KG1 (cell line): ENCODE measurements around the gene ENTPD2.
A peak's percentile ranks its signal among the peaks of the same experiment; 100 is the strongest.
"Not testable (repeated sequence)": the region's sequence is repeated elsewhere in the genome, so short reads cannot be mapped to it uniquely, and the experiment has no call there.

Experiments
- DNase-seq: peaks from one replicate; lab custom pipeline; 2025; lab: John Stamatoyannopoulos, UW

The ENTPD2 gene

GRCh38 chr9:137015976-137016375 lies 37.9 kb downstream of the ENTPD2 start:
- no peak for DNase-seq

DNA sequence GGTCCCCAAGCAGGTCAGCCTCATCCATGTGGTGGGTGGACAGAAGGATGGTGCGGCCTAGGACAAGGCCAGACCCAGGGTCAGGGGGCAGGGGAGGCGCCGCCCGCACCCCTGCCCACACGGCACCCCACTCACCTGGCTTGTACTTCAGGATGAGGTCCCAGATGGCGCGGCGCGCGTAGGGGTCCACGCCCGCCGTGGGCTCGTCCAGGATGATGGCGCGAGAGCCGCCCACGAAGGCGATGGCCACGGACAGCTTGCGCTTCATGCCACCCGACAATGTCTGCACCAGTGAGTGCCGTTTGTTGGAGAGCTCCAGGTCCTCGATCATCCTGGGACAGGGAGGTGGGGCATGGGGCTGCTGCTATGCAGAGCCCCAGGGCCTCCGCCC lies 38.3 kb downstream of the ENTPD2 start:
- DNase-seq: no peak

DNA sequence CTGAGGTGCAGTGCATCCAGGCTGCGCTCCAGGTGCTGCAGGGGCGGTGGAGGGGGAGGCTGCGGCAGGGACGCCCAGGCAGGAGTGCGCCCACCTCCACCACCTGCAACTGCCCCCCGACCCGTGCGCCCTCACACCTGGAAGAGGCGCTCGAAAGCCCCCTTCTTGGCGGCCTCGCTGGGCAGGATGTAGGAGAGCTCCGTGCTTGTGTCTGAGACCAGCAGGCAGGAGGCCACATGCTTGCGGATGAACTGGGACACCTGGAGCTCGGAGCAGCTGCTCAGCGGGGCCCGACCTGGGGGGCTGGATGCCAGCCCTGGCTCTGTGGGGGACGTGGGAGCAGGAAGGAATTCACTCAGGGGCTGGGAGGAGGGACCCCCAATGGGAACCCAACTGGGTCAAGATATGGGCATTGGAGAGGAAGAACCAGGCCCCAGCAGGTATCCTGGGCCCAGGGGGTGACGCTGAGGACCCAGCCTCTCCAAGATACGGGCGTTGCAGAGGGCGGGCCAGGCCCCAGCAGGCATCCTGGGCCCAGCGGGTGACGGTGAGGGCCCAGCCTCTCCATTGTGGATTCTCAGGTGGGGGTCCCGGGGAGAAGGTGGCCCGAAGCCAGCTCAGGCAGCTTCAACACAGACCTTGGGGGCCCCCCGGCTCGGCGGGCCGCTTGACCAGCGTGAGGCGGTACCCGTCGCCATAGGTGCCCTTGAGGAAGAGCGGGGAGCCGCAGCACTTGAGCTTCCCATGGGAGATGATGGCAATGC lies 38.9 kb downstream of the ENTPD2 start:
- DNase-seq: no peak

GRCh38 chr9:137014166-137014565 lies 39.7 kb downstream of the ENTPD2 start:
- DNase-seq: no peak

DNA sequence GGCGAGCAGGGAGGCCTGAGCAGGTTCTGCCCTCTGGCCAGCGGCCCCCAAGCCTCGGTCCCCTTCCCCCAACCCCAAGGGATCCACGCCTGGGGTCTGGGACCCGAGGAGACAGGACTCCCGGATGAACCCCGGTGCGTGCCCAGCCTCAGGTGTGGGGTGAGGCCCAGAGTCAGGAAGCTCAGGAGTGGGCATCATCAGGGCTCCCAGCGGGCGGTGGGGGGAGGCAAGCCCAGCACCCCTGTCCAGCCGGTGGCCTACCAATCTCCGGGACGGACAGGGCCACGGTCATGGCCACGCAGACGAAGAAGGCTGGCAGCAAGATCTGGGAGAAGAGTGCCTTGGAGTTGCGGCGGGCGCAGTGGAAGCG lies 40.3 kb downstream of the ENTPD2 start:
- DNase-seq: no peak

- DNase-seq: no peak
Observed at GRCh38 chr9:137012694-137013570, 40.9 kb downstream of the ENTPD2 start.

GRCh38 chr9:137011907-137012675 lies 41.8 kb downstream of the ENTPD2 start:
- no peak for DNase-seq

GRCh38 chr9:137011156-137011555 lies 42.7 kb downstream of the ENTPD2 start:
- no peak for DNase-seq

DNA sequence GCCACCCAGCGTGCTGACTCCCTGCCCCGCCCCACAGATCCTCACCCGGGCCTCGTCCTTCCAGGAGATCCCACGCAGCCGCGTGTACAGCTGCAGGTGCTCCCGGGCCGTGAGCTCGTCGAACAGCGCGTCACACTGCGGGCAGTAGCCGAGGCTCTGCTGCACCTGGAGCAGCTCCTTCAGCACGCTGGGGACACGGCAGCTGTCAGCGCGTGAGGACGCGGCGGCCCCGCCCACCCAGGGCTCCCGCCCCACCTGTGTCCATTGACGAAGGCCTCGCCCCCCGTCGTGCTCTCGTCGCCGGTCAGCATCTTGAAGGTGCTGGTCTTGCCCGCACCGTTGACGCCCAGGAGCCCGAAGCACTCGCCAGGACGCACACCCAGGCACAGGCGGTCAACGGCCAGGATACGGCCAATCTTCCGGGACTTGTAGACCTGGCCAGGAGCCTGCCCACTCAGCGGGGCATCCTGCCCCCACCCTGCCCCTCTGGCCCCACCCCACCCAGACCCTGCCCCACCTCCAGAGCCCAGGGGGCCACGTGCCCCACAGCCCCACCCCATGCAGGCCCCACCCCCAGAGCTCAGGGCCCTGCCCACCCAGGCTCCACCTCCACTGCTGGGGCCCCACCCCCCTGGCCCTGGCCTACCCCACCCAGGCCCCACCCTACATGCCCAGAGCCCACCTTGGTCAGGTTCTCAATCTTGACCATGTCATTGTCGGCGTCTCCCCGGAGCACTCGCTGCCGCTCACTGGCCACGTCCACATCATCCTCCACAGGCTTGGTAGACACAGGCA lies 43.7 kb downstream of the ENTPD2 start:
- no peak for DNase-seq

- DNase-seq: no peak
Observed at GRCh38 chr9:137009217-137009616, 44.6 kb downstream of the ENTPD2 start.

DNA sequence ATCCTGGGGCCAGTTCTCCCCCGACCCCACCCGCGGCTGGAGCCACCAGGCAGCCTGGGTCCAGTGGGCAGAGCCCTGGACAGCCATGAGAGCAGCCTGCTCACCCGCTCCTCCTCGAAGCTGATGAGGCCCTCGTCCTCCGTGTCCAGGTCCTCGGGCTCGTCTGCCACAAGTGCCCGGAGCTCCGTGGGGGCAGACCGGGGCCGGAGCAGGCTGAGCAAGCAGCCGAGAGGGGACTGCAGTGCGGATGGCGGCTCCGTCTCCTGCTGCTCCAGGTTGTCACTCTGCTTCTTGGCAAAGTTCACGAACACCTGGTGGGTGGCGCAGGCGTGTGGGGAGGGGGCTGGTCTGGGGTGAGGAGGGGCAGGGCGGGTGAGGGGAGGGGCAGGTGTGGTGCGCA lies 45.5 kb downstream of the ENTPD2 start:
- DNase-seq: no peak

GRCh38 chr9:137007816-137008270 lies 46.0 kb downstream of the ENTPD2 start:
- DNase-seq: no peak

- no peak for DNase-seq
Observed at GRCh38 chr9:137007108-137007815, 46.6 kb downstream of the ENTPD2 start.

- DNase-seq: no peak
Observed at GRCh38 chr9:137006116-137007003, 47.5 kb downstream of the ENTPD2 start.

GRCh38 chr9:137004285-137004684 lies 49.6 kb downstream of the ENTPD2 start:
- DNase-seq: not testable (repeated sequence)

DNA sequence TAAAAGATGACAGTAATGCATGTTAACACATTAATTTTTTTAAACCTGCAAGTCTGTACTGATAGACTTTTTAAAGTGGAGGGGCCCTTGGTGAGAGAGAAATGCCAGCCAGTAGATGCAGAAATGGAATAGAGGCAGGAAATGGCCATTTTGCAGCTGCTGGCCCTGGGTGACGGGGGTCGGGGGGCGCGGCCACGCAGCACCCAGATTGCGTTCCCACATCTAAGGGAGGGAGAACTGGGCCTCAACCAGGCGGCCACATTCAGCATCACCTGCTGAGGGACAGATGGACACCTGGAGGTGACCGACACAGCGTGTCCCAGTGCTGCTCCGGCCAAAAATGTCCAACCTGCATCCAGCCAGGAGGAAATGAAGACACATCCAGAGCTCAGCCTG lies 51.2 kb downstream of the ENTPD2 start:
- DNase-seq: no peak

DNA sequence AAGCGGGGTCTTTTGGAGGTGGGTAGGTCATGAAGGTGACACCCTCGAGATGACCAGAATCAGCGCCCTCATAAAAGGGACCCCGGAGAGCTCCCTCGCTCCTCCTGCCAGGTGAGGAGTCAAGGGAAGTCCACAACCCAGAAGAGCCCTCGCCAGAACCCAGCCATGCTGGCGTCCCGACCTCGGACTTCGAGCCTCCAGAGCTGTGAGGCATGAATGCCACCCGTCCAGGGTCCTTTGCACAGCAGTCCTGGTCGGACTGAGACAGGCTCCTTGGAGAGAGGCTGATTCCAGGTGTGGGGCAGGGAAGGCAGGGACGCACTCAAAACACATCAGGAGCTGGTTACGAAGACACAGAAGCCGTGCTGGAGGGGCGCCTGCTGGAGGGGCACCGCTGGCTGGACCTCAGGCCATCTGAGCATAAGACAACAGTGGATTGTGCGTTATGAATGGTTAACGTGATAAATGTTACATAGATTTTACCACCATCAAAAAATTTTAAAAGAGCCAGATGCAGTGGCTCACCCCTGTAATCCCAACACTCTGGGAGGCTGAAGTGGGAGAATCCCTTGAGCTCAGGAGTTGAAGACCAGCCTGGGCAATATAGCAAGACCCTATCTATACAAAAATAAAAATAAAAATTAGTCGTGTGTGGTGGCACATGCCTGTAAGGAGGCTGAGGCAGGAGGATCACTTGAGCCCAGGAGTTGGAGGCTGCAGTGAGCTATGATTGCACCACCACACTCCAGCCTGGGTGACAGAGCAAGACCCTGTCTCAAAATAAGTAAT lies 51.8 kb downstream of the ENTPD2 start:
- DNase-seq: no peak

- peak; percentile 36 for DNase-seq
Observed at GRCh38 chr9:137000177-137000930, 53.5 kb downstream of the ENTPD2 start.
